Measurements from ENCODE around the gene KLC1.

The KLC1 gene

DNA sequence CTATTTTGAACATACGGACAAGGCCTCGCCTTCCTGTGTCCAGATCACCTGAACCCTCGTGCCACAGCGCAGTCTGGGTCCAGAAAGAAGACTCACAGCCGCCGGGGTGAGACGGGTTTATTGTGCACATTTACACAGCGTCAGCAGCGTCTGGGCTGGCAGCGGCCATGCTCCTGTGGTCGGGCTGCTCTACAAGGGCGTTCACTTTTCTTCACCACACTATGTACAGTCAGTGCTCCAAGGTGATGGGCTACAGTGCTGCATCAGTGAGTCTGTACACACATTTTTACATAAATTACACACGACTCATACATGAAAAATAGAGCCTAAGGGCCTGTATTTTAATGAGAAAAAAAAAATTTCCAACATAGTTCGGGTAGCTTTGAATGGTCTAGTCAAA lies 104.6 kb downstream of the KLC1 start:
- H3K27me3 ChIP-seq, result no peaks in the 10 kb centered on the region
- TF ChIP-seq CTCF (IDR thresholded peaks at IDR 0.05), result no peak
- no peak overlapping the region for H3K27ac ChIP-seq
- no peaks in the 10 kb centered on the region for H3K4me1 ChIP-seq (ENCODE audit: control insufficient read depth in 1 of 2, insufficient read depth in 1 of 2, low read depth in 1 of 2, low read length in 1 of 2)
- H3K4me3 ChIP-seq (ENCODE audit: low read depth in 1 of 2, low read length in 1 of 2), result no peak overlapping the region
- no peaks in the 10 kb centered on the region for H3K9me3 ChIP-seq
- peaks cover 53% of the 10 kb centered on the region for H3K36me3 ChIP-seq

GRCh38 chr14:103734081-103734888 lies 105.3 kb downstream of the KLC1 start:
- Histone ChIP-seq H3K27ac (no peak overlapping the region), H3K9me3 (no peaks in the 10 kb centered on the region), H3K36me3 (peaks cover 47% of the 10 kb centered on the region), H3K4me1 (ENCODE audit: control insufficient read depth in 1 of 2, insufficient read depth in 1 of 2, low read depth in 1 of 2, low read length in 1 of 2) (no peaks in the 10 kb centered on the region), H3K27me3 (no peaks in the 10 kb centered on the region), H3K4me3 (ENCODE audit: low read depth in 1 of 2, low read length in 1 of 2) (no peak overlapping the region)
- no peak for TF ChIP-seq CTCF (IDR thresholded peaks at IDR 0.05)

DNA sequence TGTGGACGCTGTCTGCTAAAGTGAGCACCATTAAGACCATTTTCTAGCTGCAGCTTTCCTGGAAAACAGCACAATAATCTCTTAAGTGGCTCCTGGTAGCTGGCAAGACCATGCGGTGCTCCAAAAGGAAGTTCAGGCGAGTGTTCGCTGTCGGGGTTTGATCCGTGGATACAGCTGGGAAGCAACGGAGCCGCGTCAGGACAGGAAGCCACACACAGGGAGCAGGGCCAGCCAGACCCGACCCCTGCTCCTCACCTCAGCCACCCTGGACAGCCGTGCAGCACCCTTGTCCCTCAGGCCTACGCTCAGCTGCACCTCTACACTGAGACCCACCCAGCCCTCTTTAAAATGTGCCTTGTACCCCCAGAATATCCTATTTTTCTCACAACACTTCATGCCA lies 106.0 kb downstream of the KLC1 start:
- H3K4me3 ChIP-seq (ENCODE audit: low read depth in 1 of 2, low read length in 1 of 2), result no peak overlapping the region
- H3K4me1 ChIP-seq (ENCODE audit: control insufficient read depth in 1 of 2, insufficient read depth in 1 of 2, low read depth in 1 of 2, low read length in 1 of 2), result no peaks in the 10 kb centered on the region
- no peaks in the 10 kb centered on the region for H3K9me3 ChIP-seq
- no peak overlapping the region for H3K27ac ChIP-seq
- no peaks in the 10 kb centered on the region for H3K27me3 ChIP-seq
- H3K36me3 ChIP-seq, result peaks cover 39% of the 10 kb centered on the region
- TF ChIP-seq CTCF (IDR thresholded peaks at IDR 0.05), result no peak

DNA sequence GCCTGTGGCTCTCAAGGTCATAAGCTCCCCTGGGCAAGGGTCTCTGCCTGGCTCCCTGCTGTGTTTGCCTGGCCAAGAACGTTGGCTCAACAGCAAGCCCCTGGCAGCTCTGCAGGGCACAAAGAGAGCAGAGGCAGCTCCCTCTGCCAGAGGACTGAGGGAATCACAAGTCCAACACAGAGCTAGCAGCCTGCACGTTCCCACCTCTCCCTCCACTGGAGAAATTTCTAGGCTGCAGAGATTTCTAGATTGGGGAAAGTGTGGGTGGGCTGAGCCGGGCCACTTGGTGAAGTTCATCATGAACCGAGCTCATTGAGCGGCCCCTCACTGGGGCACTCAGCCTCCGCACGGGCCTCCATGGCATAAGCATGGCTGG lies 106.4 kb downstream of the KLC1 start:
- H3K36me3 ChIP-seq, result peaks cover 35% of the 10 kb centered on the region
- H3K4me3 ChIP-seq (ENCODE audit: low read depth in 1 of 2, low read length in 1 of 2), result no peak overlapping the region
- H3K4me1 ChIP-seq (ENCODE audit: control insufficient read depth in 1 of 2, insufficient read depth in 1 of 2, low read depth in 1 of 2, low read length in 1 of 2), result no peaks in the 10 kb centered on the region
- H3K27ac ChIP-seq, result no peak overlapping the region
- H3K9me3 ChIP-seq, result no peaks in the 10 kb centered on the region
- H3K27me3 ChIP-seq, result no peaks in the 10 kb centered on the region
- no peak for TF ChIP-seq CTCF (IDR thresholded peaks at IDR 0.05)

DNA sequence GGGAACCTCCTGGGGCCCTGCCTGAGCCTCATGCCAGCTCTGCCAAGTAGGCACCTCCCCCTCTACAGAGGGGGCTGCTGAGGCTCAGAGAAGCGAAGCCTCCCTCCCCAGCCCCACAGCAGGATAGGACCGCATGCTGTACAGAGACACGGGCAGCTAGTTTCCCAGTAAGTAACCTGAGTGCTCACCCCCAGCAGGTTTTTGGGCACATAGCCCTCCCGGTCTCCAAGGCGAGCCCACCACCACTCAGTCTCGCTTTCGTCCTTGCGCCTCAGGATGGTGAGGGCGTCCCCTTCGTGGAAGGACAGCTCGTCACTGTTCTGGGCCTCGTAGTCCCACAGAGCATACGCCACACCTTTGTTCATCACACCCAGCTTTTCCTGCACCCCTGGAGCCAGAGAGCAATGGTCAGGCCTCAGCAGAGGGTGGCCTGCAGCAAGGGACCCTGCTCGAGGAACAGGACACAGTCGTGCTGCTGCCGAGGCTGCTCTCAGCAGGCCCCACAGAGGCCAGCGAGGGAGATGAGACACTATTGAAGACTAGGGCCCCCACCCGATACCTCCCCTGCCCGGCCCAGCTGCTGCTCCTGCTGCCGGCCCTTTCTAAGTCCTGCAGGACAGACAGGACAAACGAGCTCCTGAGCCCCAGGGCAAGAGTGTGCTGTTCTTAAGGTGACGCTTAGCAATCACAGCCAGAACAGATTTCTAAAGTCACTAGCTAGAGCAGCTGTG lies 107.0 kb downstream of the KLC1 start:
- Histone ChIP-seq H3K27me3 (no peaks in the 10 kb centered on the region), H3K4me3 (ENCODE audit: low read depth in 1 of 2, low read length in 1 of 2) (no peak overlapping the region), H3K36me3 (peaks cover 31% of the 10 kb centered on the region), H3K27ac (no peak overlapping the region), H3K4me1 (ENCODE audit: control insufficient read depth in 1 of 2, insufficient read depth in 1 of 2, low read depth in 1 of 2, low read length in 1 of 2) (peaks cover 0 to 2% of the 10 kb centered on the region in 2 experiments), H3K9me3 (no peaks in the 10 kb centered on the region)
- TF ChIP-seq CTCF (IDR thresholded peaks at IDR 0.05), result no peak

Data from neutrophil (primary cell).